ENCODE measurements around the gene TSN. TPM values are rescaled to one million over a fixed set of nuclear protein-coding genes. Genes with fewer than 3 reads are reported as not detected.

The TSN gene
- total and polyA plus RNA-seq, 10 of the 15 experiments (the other 5 are each of a cell fraction or from before 2014, with no cell fraction given): 45.6 to 102 (median 59.2) TPM

DNA sequence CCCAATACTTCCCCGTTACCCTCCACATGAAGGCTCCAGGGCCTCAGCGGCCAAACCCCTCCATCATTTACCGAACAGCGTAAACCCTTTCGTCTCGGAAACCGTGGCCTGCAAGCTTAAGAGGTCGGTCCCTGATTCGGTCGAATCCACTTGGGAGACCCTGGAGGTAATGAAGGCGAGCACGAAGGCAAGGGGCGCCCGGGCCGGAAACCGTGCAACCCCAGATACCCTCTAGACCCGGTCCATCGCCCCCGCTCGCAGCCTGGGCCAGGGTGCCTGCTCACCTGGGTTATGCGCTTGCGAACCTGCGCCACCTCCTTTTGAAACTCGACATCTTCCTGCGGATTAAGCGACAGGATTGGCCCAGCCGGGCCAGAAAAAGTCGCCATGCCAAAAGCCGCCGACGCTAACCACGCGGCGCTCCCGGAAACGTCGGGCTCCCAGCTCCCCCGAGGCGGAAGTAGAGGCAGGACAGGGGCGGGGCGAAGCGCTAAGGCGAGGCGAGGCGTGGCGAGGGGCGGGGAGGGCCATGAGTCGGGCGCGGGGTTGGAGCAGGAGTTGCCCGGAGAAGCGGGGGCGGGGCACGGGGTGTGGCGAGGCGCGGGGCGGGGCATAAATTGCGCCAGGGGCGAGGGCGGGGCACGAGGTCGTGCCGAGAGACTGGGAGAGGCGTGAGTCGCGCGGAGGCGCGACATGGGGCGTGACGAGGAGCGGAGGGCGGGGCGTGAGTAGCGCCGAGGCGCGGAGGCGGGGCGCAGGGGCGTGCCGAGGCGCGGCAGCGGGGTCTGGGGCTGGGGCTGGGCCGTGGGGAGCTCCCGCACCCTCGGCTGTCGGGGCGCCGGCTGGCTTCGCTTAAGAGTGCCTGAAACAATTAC, 18.8 kb upstream of the TSN start, which contains the start of gene NIFK (continued):
- peak; percentile 55; the same call in 1 of the 2 replicates for TF ChIP-seq ZBTB11 (CRISPR knock-in tag; IDR thresholded peaks at IDR 0.05)
- TF ChIP-seq PML (IDR thresholded peaks at IDR 0.05; ENCODE audit: low read length): peak; percentile 71; the same call in 1 of the 2 replicates
- TF ChIP-seq MYC (IDR thresholded peaks at IDR 0.05; ENCODE audit: insufficient read depth, insufficient read length, insufficient replicate concordance, low read length, severe bottlenecking): peak; percentile 85
- TF ChIP-seq SREBF1 (IDR thresholded peaks at IDR 0.05; ENCODE audit: low read length): no peak
- peak; percentile 51; the same call in 1 of the 2 replicates for TF ChIP-seq RFX5 (IDR thresholded peaks at IDR 0.05; ENCODE audit: low read depth, low read length)
- TF ChIP-seq SPI1 (IDR thresholded peaks at IDR 0.05; ENCODE audit: borderline replicate concordance, insufficient read depth, low read depth, low read length): no peak
- no peak for TF ChIP-seq BRCA1 (IDR thresholded peaks at IDR 0.05; ENCODE audit: low read depth, low read length)
- no peak for TF ChIP-seq BMI1 (IDR thresholded peaks at IDR 0.05; ENCODE audit: borderline replicate concordance)
- TF ChIP-seq MYB (IDR thresholded peaks at IDR 0.05; ENCODE audit: borderline replicate concordance, low read depth, low read length): no peak
- TF ChIP-seq FOS (IDR thresholded peaks at IDR 0.05; ENCODE audit: borderline replicate concordance, extremely low read depth, insufficient read length): no peak
- TF ChIP-seq MLLT1 (IDR thresholded peaks at IDR 0.05): peak; percentile 29; the same call in 1 of the 2 replicates
- TF ChIP-seq ASH2L (IDR thresholded peaks at IDR 0.05; ENCODE audit: borderline replicate concordance, low read depth): no peak
- no peak for TF ChIP-seq FOXM1 (IDR thresholded peaks at IDR 0.05; ENCODE audit: low read depth, low read length)
- TF ChIP-seq, protein P1, sequence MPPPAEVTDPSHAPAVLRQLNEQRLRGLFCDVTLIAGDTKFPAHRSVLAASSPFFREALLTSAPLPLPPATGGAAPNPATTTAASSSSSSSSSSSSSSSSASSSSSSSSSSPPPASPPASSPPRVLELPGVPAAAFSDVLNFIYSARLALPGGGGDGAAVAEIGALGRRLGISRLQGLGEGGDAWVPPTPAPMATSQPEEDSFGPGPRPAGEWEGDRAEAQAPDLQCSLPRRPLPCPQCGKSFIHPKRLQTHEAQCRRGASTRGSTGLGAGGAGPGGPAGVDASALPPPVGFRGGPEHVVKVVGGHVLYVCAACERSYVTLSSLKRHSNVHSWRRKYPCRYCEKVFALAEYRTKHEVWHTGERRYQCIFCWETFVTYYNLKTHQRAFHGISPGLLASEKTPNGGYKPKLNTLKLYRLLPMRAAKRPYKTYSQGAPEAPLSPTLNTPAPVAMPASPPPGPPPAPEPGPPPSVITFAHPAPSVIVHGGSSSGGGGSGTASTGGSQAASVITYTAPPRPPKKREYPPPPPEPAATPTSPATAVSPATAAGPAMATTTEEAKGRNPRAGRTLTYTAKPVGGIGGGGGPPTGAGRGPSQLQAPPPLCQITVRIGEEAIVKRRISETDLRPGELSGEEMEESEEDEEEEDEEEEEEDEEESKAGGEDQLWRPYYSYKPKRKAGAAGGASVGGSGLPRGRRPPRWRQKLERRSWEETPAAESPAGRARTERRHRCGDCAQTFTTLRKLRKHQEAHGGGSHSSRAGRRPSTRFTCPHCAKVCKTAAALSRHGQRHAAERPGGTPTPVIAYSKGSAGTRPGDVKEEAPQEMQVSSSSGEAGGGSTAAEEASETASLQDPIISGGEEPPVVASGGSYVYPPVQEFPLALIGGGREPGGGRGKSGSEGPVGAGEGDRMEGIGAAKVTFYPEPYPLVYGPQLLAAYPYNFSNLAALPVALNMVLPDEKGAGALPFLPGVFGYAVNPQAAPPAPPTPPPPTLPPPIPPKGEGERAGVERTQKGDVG (CRISPR knock-in tag; IDR thresholded peaks at IDR 0.05): no peak
- no peak; the same call in 1 of the 2 replicates for TF ChIP-seq IKZF1 (conservative IDR thresholded peaks at IDR 0.05)
- no peak for TF ChIP-seq RAD21 (IDR thresholded peaks at IDR 0.05; ENCODE audit: insufficient read depth, low read depth, low read length)
- TF ChIP-seq HCFC1 (IDR thresholded peaks at IDR 0.05; ENCODE audit: low read length): peak; percentile 41; the same call in 1 of the 2 replicates
- TF ChIP-seq, protein P2, sequence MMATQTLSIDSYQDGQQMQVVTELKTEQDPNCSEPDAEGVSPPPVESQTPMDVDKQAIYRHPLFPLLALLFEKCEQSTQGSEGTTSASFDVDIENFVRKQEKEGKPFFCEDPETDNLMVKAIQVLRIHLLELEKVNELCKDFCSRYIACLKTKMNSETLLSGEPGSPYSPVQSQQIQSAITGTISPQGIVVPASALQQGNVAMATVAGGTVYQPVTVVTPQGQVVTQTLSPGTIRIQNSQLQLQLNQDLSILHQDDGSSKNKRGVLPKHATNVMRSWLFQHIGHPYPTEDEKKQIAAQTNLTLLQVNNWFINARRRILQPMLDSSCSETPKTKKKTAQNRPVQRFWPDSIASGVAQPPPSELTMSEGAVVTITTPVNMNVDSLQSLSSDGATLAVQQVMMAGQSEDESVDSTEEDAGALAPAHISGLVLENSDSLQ (IDR thresholded peaks at IDR 0.05): peak; percentile 26; the same call in 1 of the 2 replicates
- no peak for TF ChIP-seq WRNIP1 (IDR thresholded peaks at IDR 0.05; ENCODE audit: borderline replicate concordance, low read depth, low read length)
- no peak for TF ChIP-seq RELA (IDR thresholded peaks at IDR 0.05; ENCODE audit: borderline replicate concordance, partially characterized antibody)
